WTC11 (cell line): ENCODE results near the gene URM1.

ENCODE experiments used
- CTCF ChIP-seq: fragments of 200-600 bp; IDR thresholded peaks from 2 replicates; pipeline ENCODE4 v1.8.0; 2022; ENCODE audit warnings: antibody characterized with exemption
- GABPB1 ChIP-seq: sonication (generic); formaldehyde crosslinking; IDR thresholded peaks from 2 replicates; pipeline ENCODE4 v1.8.1; 2023; ENCODE audit warnings: mild to moderate bottlenecking, missing genetic modification reagents
- SP1 ChIP-seq: sonication (generic); formaldehyde crosslinking; conservative IDR thresholded peaks from 2 replicates; pipeline ENCODE4 v1.8.1; 2022; ENCODE audit warnings: missing genetic modification reagents
- TEAD1 ChIP-seq: sonication (generic); formaldehyde crosslinking; IDR thresholded peaks from 2 replicates; pipeline ENCODE4 v1.8.0; 2022; ENCODE audit warnings: mild to moderate bottlenecking, missing genetic modification reagents

DNA sequence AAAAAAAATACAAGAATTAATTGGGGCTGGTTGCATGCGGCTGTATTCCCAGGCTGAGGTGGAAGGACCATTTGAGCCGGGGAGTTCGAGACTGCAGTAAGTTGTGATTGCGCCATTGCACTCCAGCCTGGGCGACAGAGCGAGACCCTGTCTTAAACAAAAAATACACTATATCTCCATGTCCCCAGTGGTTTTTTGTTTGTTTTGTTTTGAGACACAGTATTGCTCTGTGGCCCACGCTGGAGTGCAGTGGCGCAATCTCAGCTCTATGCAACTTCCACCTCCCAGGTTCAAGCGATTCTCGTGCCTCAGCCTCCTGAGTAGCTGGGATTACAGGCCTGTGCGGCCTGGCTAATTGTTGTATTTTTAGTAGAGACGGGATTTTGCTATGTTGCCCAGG is 47.4 kb upstream of the URM1 start:
- TF ChIP-seq TEAD1, result no peak
- no peak for TF ChIP-seq GABPB1 (CRISPR knock-in tag)
- TF ChIP-seq CTCF, result no peak
- TF ChIP-seq SP1, result no peak
